Stimulated activated CD8-positive, alpha-beta memory T cell treated with anti-CD3 and anti-CD28 coated beads, Interleukin-7, amount 100 ng/mL, for 4 hours (primary cell): Measurements from ENCODE around the gene AMIGO1.
A peak's percentile ranks its signal among the peaks of the same experiment; 100 is the strongest.

Experiments
- DNase-seq, 2 donors: peaks; one replicate each; pipeline ENCODE4 v3.0.0-alpha.2; 2020; ENCODE audit warnings: low read depth in 2 of 2

Gene AMIGO1, protein sequence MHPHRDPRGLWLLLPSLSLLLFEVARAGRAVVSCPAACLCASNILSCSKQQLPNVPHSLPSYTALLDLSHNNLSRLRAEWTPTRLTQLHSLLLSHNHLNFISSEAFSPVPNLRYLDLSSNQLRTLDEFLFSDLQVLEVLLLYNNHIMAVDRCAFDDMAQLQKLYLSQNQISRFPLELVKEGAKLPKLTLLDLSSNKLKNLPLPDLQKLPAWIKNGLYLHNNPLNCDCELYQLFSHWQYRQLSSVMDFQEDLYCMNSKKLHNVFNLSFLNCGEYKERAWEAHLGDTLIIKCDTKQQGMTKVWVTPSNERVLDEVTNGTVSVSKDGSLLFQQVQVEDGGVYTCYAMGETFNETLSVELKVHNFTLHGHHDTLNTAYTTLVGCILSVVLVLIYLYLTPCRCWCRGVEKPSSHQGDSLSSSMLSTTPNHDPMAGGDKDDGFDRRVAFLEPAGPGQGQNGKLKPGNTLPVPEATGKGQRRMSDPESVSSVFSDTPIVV

GRCh38 chr1:109509176-109510134 lies at the start of gene AMIGO1:
AMIGO1 (minus strand) TSS chr1:109509727; CDS start chr1:109508912, 815 bp downstream.
- DNase-seq = peak in 1 of 2 donors; percentile 61

DNA sequence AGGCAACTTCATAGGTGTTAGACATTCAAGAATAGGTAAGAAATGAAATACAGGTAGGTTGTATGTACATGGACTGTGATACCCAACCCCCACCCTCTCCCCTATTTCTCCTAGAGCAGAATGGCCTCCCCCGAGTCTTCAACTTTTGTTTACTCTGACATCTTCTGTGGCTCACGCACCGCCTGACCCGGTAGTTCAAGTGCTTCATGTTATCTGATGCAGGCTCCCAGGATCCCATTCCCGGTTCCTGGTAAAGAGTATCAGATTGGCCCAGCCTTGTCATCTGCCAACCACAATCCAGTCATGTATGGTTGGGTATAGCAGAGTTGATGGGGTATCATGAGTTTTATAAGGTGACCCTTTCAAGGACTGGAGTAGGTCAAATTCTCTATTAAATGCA lies 48.0 kb upstream of the AMIGO1 start:
- no peak for DNase-seq

- DNase-seq = no peak
Observed at GRCh38 chr1:109556563-109556962, 47.0 kb upstream of the AMIGO1 start.

DNA sequence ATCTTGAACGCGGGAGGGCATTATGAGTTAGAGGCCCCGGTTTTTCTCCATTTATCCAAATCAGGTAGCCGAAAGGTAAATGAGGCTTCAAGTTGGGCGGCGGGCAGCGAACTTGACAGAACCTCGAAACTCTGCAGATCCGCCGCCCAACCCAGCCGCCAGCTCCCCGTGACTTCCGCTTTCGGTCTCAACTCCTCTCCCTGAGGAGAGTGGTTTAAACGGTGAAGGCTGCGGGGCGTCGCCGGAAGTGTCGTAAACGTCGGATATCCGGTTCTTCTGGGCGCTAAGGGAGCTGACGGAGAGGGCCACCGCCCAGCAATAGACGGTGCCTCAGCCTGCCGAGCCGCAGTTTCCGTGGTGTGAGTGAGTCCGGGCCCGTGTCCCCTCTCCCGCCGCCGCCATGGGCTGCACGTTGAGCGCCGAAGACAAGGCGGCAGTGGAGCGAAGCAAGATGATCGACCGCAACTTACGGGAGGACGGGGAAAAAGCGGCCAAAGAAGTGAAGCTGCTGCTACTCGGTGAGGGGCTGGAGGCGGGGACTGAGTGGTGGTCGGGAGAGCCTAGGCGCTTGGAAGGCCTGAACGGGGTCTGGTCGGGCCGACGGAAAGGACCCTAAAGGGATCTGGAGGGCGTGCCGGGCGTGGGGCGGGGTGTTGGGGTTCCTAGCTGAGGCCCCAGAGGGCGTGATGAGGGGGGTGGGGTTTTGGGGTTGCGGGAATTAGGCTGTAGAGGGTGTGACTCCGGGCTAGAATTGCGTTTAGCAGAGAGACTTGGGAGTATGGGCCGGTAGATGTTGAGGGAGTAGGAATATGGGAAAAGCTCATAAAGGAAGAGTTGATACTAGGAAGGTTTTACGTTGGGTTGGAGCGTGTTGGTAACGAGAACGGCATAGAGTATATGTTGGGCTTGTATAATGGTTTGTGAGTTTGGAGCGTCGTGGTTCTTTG lies 39.1 kb upstream of the AMIGO1 start, which contains the start of gene GNAI3:
GNAI3 (plus strand) TSS at position 295 of the 947 bp plus-strand sequence; CDS start at position 401, 106 bp downstream.
- DNase-seq = peak; percentile 93 to 95

DNA sequence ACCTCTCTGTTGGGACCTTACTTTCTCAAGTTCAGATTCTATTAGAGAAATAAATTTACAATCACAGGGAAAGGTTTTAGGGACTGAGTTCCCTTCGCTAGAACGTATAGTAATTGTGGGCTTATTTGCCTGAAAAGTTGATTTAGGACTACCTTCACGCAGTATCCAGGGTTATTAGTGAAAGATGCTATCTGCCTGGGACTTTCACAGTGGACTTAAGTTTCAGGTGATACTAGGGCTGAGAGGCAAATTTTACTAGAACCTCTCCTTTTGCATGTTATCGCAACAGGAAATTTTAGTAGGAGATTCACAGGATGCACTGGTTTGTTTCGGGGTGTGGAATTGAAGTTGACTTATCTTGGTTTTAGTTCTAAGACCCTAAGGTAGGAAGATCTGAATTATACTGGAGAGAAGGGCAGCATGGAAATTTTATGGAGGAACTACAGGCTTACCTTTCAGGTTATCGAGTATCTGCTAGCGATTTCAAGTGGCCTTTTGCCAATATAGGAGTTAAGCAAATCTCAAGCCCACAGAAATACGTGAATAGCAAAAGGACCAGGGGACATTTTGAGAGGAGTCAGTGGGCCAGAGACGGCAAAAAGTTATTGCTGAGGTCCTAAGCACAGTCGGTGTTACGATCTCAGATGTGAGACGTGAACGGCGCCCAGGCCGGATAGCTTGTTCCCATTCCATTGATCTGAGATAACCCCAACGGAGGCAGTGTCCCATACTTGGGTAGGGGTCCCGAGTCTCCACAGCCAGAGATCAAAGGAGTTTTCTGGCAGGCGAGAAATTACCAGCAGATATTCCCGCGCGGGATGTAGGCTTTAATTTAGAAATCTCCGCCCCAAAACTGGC lies 38.2 kb upstream of the AMIGO1 start:
- DNase-seq = no peak

- peak; percentile 74 to 86 for DNase-seq
Observed at GRCh38 chr1:109546311-109547109, 37.0 kb upstream of the AMIGO1 start.

DNA sequence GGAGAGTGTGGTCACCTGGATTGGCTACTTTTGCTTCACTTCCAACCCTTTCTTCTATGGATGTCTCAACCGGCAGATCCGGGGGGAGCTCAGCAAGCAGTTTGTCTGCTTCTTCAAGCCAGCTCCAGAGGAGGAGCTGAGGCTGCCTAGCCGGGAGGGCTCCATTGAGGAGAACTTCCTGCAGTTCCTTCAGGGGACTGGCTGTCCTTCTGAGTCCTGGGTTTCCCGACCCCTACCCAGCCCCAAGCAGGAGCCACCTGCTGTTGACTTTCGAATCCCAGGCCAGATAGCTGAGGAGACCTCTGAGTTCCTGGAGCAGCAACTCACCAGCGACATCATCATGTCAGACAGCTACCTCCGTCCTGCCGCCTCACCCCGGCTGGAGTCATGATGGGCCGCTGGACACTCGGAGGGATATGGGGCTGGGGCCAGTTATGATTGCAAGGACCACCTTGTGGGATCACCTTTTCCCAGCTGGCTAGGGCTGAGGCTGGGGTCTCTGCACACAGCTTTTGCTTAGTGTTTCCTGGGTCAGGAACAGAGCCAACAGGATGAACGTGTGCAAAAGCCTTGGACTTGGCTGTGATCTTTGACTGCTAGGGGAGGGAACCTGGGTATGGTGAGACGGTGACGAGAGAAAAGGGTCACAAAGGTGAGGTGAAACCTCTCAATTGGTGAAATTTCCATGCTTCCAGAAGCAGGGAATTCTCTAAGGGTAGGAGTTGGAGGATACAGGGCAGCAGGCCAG lies 34.6 kb upstream of the AMIGO1 start:
- DNase-seq = no peak

- DNase-seq = no peak
Observed at GRCh38 chr1:109543283-109543987, 33.9 kb upstream of the AMIGO1 start.

GRCh38 chr1:109542657-109543056 lies 33.1 kb upstream of the AMIGO1 start:
- DNase-seq = no peak

- no peak for DNase-seq
Observed at GRCh38 chr1:109541102-109541501, 31.6 kb upstream of the AMIGO1 start.

- DNase-seq = no peak
Observed at GRCh38 chr1:109539676-109540075, 30.1 kb upstream of the AMIGO1 start, which contains the start of gene GPR61. GPR61 (plus strand) TSS chr1:109539872; CDS start chr1:109543023, 3,151 bp downstream.

DNA sequence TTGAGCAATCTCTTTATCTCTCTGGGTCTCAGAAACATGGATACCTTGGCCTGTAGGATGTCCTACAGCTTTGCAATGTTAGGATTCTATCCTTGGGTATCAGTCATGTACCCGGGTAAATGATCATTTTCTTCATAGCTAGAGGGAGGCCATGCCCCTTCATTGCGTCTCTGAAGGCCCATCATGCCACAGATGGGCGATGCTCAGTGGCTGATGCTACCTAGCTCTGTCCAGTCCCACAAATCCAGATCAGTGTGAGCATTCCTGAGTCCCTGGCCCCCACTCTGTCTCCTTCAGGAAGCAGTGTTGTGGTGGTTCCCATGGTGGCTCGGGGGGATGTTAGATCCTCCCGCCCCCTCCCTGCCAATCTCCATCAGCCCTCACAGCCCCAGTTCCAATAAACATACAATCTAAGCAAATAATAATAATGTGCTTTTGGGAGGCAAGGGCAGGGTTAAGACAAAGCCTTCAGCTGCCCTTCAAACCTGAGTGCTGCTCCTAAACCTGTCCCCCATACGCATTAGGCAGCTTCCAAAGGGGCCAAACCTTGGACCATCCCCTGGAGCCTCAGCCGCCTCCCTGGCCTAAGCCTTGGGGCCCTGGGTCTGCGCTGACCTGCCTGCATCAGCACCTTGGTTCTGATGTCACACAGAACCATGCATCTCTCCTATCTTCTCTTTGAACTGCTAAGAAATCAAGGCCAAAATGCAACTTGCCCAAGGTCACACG lies 29.5 kb upstream of the AMIGO1 start:
- DNase-seq = no peak

DNA sequence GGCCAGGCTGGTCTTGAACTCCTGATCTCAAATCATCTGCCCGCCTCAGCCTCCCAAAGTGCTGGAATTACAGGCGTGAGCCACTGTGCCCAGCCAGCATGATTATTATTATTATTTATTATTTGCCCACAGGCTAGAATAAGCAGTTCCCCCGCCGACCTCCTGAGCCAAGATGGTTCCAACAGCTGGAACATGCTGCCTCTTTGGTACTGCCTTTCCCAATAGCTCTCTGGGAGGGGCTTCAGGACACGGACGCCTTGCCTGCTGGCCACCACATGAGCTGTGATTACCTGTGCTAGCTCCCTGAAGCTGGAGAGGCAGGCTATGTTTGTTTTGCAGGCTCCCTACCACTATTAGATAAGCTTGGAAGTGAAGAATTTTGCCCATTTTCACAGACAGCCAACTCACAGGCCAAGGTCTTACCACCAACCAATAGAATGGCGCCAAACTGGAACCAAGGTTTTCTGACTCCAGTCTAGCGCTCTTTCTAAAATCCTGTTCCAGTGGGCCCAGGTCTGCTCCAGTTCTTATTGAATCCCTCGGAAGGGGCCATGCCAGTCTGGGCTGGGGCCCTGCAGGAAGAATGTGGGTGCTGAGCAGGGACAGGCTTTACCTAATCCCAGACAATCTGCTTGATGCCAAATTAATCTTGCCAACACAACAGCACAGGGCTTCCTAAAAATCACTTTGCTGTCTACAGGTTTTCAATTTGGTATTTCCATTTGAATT lies 28.1 kb upstream of the AMIGO1 start:
- no peak for DNase-seq

- no peak for DNase-seq
Observed at GRCh38 chr1:109535971-109536491, 26.5 kb upstream of the AMIGO1 start.

GRCh38 chr1:109535481-109535880 lies 26.0 kb upstream of the AMIGO1 start:
- no peak for DNase-seq

DNA sequence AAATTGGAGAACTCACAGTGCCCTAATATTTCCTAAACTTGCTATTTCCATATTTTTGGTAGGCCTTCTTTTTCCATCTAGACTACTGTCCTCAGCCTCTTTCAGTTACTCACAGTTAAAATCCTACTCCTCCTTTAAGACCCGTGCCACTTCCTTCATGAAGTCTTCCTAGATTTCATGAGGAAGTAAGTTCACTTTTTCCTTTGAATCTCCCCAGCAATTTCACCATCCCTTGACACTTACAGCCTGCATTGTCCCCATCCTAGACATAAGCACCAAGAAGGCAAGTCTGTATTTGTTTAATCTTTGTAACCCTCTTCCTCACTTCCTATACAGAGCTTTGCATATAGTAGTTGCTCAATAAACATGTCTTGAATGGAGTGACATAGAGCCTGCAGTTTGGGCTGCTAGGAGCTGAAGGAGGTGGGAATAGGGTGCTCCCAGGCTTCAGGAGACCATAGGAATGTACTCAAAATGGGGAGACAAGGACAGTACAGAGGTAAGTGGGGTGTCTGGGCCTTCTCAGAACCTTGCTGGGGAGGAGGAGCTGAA lies 24.9 kb upstream of the AMIGO1 start:
- DNase-seq = no peak
